Esophagus squamous epithelium (tissue), 4 donors: ENCODE measurements around the gene CAMK4.

Experiments used
- CTCF ChIP-seq, 6 experiments: fragments of 450-650 bp in 4 of 6; fragments of 200-600 bp in 2 of 6; sonication (generic) in 2 of 6; IDR thresholded peaks; one replicate each; pipeline ENCODE4 v1.5.1; 2016 to 2019; ENCODE audit warnings: antibody characterized with exemption in 6 of 6, mild to moderate bottlenecking in 4 of 6, moderate library complexity in 4 of 6
- POLR2A ChIP-seq, 4 donors: fragments of 450-650 bp; IDR thresholded peaks; one replicate each; pipeline ENCODE4 v1.6.1; 2017; ENCODE audit warnings: antibody characterized with exemption in 4 of 4, mild to moderate bottlenecking in 4 of 4, moderate library complexity in 3 of 4

DNA sequence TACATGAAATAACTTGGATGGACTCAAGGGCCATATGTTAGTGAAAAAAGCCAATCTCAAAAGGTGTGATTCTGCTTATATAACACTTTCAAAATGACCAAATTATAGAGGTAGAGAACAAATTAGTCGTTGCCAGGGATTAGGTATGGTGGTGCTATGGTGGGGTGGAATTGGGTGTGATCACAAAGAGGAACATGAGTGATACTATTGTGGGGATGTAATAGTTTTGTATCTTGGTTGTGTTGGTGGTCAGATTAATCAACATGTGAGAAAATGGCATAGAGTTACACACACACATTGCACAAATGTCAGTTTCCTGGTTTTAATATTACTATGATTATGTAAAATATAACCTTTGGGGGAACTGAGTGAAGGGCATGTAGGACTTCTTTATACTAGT is 31.9 kb downstream of the CAMK4 start:
- TF ChIP-seq CTCF (IDR thresholded peaks at IDR 0.05) (no peak), POLR2A (IDR thresholded peaks at IDR 0.05) (no peak)
